Activated B cell treated with CpG ODN at 0.5 μM for 24 hours (primary cell): ENCODE data around the gene PJA2. TPM values are rescaled to one million over a fixed set of nuclear protein-coding genes. Genes with fewer than 3 reads are reported as not detected.

Source experiments
- ATAC-seq: fragments of 200-7000 bp; cut with Tn5 transposase; one replicate; pipeline ENCODE4 v1.10.0; 2021; ENCODE audit warnings: low read depth, mild to moderate bottlenecking, moderate library complexity
- CTCF ChIA-PET: fragments of 350-600 bp; sonication (Branson Sonifier 250); formaldehyde crosslinking; loops from one replicate; lab custom pipeline; 2021; ENCODE audit warnings: antibody characterized with exemption; lab: Charles Lee
- POLR2A ChIA-PET: fragments of 350-600 bp; sonication (Branson Sonifier 250); formaldehyde crosslinking; loops from one replicate; lab custom pipeline; 2021; ENCODE audit warnings: antibody characterized with exemption; lab: Charles Lee
- DNase-seq: peaks from one replicate; pipeline ENCODE4 v3.0.0; 2022
- H3K27ac Mint-ChIP-seq: one replicate; pipeline ENCODE4 v1.8.0; 2020; ENCODE audit warnings: mixed read lengths
- H3K27me3 Mint-ChIP-seq: one replicate; pipeline ENCODE4 v1.8.0; 2021; ENCODE audit warnings: mixed read lengths
- H3K36me3 Mint-ChIP-seq: one replicate; pipeline ENCODE4 v1.8.0; 2021; ENCODE audit warnings: low read depth, mixed read lengths
- H3K4me1 Mint-ChIP-seq: one replicate; pipeline ENCODE4 v1.8.0; 2021; ENCODE audit warnings: mixed read lengths
- H3K4me3 Mint-ChIP-seq: one replicate; pipeline ENCODE4 v1.8.0; 2020; ENCODE audit warnings: mild to moderate bottlenecking, mixed read lengths
- H3K9me3 Mint-ChIP-seq: one replicate; pipeline ENCODE4 v1.8.0; 2020; ENCODE audit warnings: mixed read lengths
- intact Hi-C: fragments of 100-400 bp; cut with micrococcal nuclease; formaldehyde crosslinking; loops from one replicate; pipeline ENCODE4 v1.15.1; 2024
- total RNA-seq: library from RNA; stranded (reverse); gene quantifications from 2 replicates; pipeline ENCODE4 v1.2.3, GENCODE V29; 2022
- TF ChIP-seq, protein P1 (sequence below): fragments of 200-600 bp; IDR thresholded peaks from one replicate; pipeline ENCODE4 v1.8.0; 2022; ENCODE audit warnings: antibody characterized with exemption, mild to moderate bottlenecking

The PJA2 gene
- total RNA-seq, 1 donor from 2014 or later: 58.0 TPM

DNA sequence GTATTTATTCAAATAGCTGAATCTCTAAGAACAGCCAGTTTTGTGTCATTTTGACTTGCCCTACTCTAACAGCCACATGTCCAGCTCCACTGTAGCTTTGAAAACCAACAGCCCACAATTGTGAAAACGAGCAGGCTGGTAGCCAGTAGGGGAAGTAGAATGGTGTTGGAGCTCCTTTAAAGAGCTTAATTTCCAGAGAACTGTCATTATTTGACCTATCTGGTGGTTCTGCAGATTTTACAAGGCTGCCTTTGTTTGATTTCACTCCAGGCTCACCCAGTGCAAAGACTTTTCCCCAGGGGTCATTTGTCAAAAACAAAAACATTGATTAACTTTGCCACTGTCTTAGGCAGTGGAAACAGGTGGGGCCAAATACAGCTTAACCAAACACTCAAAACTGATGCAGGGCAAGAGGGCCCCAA is 3.2 kb upstream of the PJA2 start:
- CTCF ChIA-PET: no interaction called here
- no peak for ATAC-seq
- no peak overlapping the region for H3K4me3 Mint-ChIP-seq

DNA sequence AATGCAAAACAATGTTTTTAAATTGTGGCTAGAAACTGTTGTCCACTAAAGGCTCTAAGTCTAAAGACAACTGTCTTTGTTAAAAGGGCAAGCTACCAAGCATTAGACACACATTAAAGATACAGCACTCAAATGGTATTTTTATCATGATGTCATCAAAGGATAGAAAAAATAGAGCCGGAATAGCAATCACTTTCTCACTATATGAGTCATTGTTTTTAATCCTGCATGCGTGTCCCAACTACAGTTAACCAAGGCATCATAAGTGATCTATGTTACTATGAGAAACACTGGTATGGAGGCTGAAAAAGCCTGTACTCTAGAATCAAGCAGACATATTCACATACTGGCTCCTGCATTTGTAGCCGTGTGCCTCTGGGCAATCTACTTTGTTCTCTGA is 1.9 kb upstream of the PJA2 start:
- Mint-ChIP-seq H3K36me3 (peaks cover 15% of the 10 kb centered on the region), H3K27me3 (no peaks in the 10 kb centered on the region), H3K27ac (no peak overlapping the region), H3K4me1 (peaks cover 36% of the 10 kb centered on the region), H3K4me3 (no peak overlapping the region), H3K9me3 (peaks cover 11% of the 10 kb centered on the region)
- TF ChIP-seq, protein P1, sequence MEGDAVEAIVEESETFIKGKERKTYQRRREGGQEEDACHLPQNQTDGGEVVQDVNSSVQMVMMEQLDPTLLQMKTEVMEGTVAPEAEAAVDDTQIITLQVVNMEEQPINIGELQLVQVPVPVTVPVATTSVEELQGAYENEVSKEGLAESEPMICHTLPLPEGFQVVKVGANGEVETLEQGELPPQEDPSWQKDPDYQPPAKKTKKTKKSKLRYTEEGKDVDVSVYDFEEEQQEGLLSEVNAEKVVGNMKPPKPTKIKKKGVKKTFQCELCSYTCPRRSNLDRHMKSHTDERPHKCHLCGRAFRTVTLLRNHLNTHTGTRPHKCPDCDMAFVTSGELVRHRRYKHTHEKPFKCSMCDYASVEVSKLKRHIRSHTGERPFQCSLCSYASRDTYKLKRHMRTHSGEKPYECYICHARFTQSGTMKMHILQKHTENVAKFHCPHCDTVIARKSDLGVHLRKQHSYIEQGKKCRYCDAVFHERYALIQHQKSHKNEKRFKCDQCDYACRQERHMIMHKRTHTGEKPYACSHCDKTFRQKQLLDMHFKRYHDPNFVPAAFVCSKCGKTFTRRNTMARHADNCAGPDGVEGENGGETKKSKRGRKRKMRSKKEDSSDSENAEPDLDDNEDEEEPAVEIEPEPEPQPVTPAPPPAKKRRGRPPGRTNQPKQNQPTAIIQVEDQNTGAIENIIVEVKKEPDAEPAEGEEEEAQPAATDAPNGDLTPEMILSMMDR: no peak
- DNase-seq: no peak
- intact Hi-C loops: loop anchor here (2.0 to 5.0 kb wide), 2 partner anchors 249 to 1327 kb away; partner anchors contain the start of gene SLC25A46
- ChIA-PET POLR2A (no interaction called here), CTCF (no interaction called here)
- ATAC-seq: no peak

More for the DNA sequence above, 3.2 kb upstream of the PJA2 start:
- no peaks in the 10 kb centered on the region for H3K27me3 Mint-ChIP-seq
- peaks cover 22% of the 10 kb centered on the region for H3K4me1 Mint-ChIP-seq
- H3K27ac Mint-ChIP-seq: no peak overlapping the region
- TF ChIP-seq, protein P1: no peak
- H3K36me3 Mint-ChIP-seq: peaks cover 15% of the 10 kb centered on the region
- H3K9me3 Mint-ChIP-seq: peaks cover 11% of the 10 kb centered on the region
- no peak for DNase-seq
- POLR2A ChIA-PET: no interaction called here
- intact Hi-C loops: loop anchor here (5.0 kb wide), 1 partner anchor 251 kb away; no protein-coding TSS in a partner anchor

DNA sequence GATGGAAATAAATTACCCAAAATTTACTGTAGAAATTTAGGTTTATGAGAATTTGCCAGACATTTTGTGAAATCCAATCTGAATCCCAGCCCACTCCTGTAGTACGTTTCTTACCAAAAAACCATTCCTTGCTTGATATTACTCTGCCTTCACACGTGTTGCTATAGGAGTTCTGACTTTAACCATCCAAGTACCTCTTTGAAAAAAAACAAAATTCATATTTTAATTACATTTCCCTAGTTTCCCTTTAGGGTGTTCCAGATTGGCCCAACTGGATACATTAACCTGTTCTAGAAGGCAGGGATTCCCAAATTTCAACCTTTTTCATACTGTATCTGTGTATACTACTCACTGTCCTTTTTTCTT is 1.4 kb upstream of the PJA2 start:
- Mint-ChIP-seq H3K27me3 (no peaks in the 10 kb centered on the region), H3K9me3 (peaks cover 11% of the 10 kb centered on the region), H3K4me1 (peaks cover 41% of the 10 kb centered on the region), H3K4me3 (peak overlapping the region; percentile 99), H3K36me3 (peaks cover 15% of the 10 kb centered on the region), H3K27ac (peak overlapping the region; percentile 94)
- DNase-seq (no peak), ATAC-seq (no peak)
- TF ChIP-seq, protein P1: no peak
- intact Hi-C loops: loop anchor here (2.0 to 5.0 kb wide), 2 partner anchors 249 to 1328 kb away; partner anchors contain the start of gene SLC25A46
- POLR2A ChIA-PET: interaction anchor here (2.0 to 2.7 kb wide), 6 partner anchors 279 to 1328 kb away, joined by 7 to 58 read pairs (median 22); partner anchors contain the start of genes FBXL17, FER, MAN2A1 and SLC25A46
- CTCF ChIA-PET: no interaction called here

DNA sequence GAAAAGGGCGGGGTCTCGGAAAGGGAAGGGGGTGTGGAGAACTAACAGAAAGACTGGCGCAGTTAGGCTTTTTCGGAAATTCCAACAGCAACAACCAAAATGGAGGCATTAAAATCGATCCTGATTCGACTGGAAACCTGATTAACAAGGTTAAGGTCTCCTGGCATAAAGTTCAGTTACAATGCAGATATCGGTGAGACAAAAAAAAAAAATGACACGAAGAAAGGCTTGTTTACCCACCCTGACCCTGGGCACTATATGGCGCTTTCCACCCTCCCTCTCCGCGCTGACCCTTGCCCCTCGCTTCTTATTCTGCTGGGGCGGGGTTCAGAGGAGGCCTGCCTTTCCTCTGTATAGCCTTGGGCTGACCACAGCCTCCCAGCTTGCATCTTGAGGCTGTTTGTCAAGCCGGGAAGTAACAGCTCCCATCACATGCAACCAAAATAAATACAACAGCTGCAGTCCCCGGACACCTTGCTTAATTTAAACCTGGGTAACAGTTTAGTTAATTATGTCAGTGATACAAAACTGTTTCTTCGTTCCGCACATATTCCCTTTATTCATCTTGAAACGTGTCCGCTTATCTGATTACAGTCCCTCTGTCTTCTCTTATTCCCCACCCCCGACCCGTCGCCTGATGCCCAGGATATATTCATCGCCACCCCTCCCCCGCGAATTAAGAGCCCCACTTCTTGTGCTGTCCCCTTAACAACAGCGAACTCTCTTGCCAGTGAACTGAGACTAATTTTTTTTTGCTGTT is 795 bp upstream of the PJA2 start:
- H3K27ac Mint-ChIP-seq: peak overlapping the region; percentile 94
- no peaks in the 10 kb centered on the region for H3K27me3 Mint-ChIP-seq
- POLR2A ChIA-PET: interaction anchor here (0.6 to 2.7 kb wide), 21 partner anchors 8 to 1328 kb away, joined by 3 to 58 read pairs (median 6); partner anchors contain the start of genes FBXL17, FER, MAN2A1 and SLC25A46
- CTCF ChIA-PET: interaction anchor here (1.3 kb wide), 1 partner anchor 278 kb away, joined by 3 read pairs; no protein-coding TSS in a partner anchor
- TF ChIP-seq, protein P1: no peak
- peak; percentile 49 for DNase-seq
- intact Hi-C loops: loop anchor here (1.0 to 5.0 kb wide), 9 partner anchors 58 to 1328 kb away; partner anchors contain the start of genes FBXL17, MAN2A1 and SLC25A46
- peaks cover 6% of the 10 kb centered on the region for H3K9me3 Mint-ChIP-seq
- H3K4me1 Mint-ChIP-seq: peaks cover 45% of the 10 kb centered on the region
- ATAC-seq: peak; percentile 1
- H3K4me3 Mint-ChIP-seq: peak overlapping the region; percentile 99
- peaks cover 14% of the 10 kb centered on the region for H3K36me3 Mint-ChIP-seq
